B cell (primary cell): ENCODE results near the gene LTBP2. TPM values are rescaled to one million over a fixed set of nuclear protein-coding genes. Genes with fewer than 3 reads are reported as not detected.

Experiments used
- ATAC-seq: fragments of 200-7000 bp; cut with Tn5 transposase; one replicate; pipeline ENCODE4 v1.10.0; 2021; ENCODE audit warnings: low read depth, mild to moderate bottlenecking, moderate number of reproducible peaks, moderate library complexity
- CTCF ChIA-PET: fragments of 350-600 bp; sonication (Branson Sonifier 250); formaldehyde crosslinking; loops from one replicate; lab custom pipeline; 2021; ENCODE audit warnings: antibody characterized with exemption, inconsistent platforms; lab: Charles Lee
- POLR2A ChIA-PET: fragments of 350-600 bp; sonication (Branson Sonifier 250); formaldehyde crosslinking; loops from one replicate; lab custom pipeline; 2021; ENCODE audit warnings: antibody characterized with exemption; lab: Charles Lee
- DNase-seq: peaks from one replicate; pipeline ENCODE4 v3.0.0; 2013
- H2AFZ ChIP-seq: 2 replicates; pipeline ENCODE4 v1.6.1; 2012; ENCODE audit warnings: mild to moderate bottlenecking, low read depth, low read length; ENCODE audit not compliant: insufficient read depth, poor library complexity, severe bottlenecking
- H3K27ac ChIP-seq, 2 donors: 1 replicate in 1 of 2; 2 replicates in 1 of 2; pipeline ENCODE4 v1.5.1; 2012 to 2013; ENCODE audit warnings: low read length in 2 of 2, mild to moderate bottlenecking in 2 of 2, moderate library complexity in 1 of 2
- H3K27me3 ChIP-seq, 4 experiments: fragments of 200-600 bp in 1 of 4; sonication (generic) in 1 of 4; replicated peaks in 1 of 4; 1 replicate in 2 of 4; 2 replicates in 2 of 4; pipeline versions ENCODE4 v1.6.1 to v1.7.0; 2013 to 2016; ENCODE audit warnings: low read length in 3 of 4, mild to moderate bottlenecking in 2 of 4, mixed read lengths in 1 of 4, moderate library complexity in 1 of 4; ENCODE audit not compliant: insufficient read depth in 4 of 4, control insufficient read depth in 3 of 4; ENCODE audit errors: control extremely low read depth in 1 of 4
- H3K36me3 ChIP-seq, 2 experiments: replicated peaks in 1 of 2; 1 replicate in 1 of 2; 2 replicates in 1 of 2; pipeline versions ENCODE4 v1.6.1 to v1.7.1; 2013; ENCODE audit warnings: low read length in 1 of 2; ENCODE audit not compliant: insufficient read depth in 2 of 2, control insufficient read depth in 1 of 2; ENCODE audit errors: control extremely low read depth in 1 of 2, extremely low read depth in 1 of 2
- H3K4me1 ChIP-seq, 2 donors: fragments of 200-600 bp in 1 of 2; sonication (generic) in 1 of 2; 1 replicate in 1 of 2; 2 replicates in 1 of 2; pipeline versions ENCODE4 v1.5.1 to v1.6.1; 2013 to 2017; ENCODE audit warnings: low read length in 2 of 2; ENCODE audit not compliant: control insufficient read depth in 2 of 2, insufficient read depth in 2 of 2
- H3K4me2 ChIP-seq: replicated peaks from 2 replicates; pipeline ENCODE3; 2012; ENCODE audit warnings: mild to moderate bottlenecking, low read depth, low read length; ENCODE audit not compliant: poor library complexity, severe bottlenecking
- H3K4me3 ChIP-seq, 5 experiments: fragments of 200-600 bp in 1 of 5; sonication (generic) in 1 of 5; 1 replicate in 3 of 5; 2 replicates in 2 of 5; pipeline versions ENCODE4 v1.5.1 to v1.7.0; 2011 to 2016; ENCODE audit warnings: low read length in 4 of 5, mild to moderate bottlenecking in 4 of 5, low read depth in 2 of 5, control low read depth in 1 of 5, moderate library complexity in 1 of 5; ENCODE audit not compliant: insufficient read depth in 1 of 5; ENCODE audit errors: control extremely low read depth in 1 of 5, extremely low read depth in 1 of 5
- H3K79me2 ChIP-seq: fragments of 200-600 bp; sonication (generic); one replicate; pipeline ENCODE4 v1.6.0; 2016; ENCODE audit warnings: low read length; ENCODE audit not compliant: control insufficient read depth, insufficient read depth
- H3K9ac ChIP-seq: fragments of 200-600 bp; sonication (generic); 2 replicates; pipeline ENCODE4 v1.6.1; 2017; ENCODE audit warnings: mild to moderate bottlenecking, low read length, moderate library complexity
- H3K9me3 ChIP-seq, 3 donors: one replicate each; pipeline versions ENCODE4 v1.6.1 to v1.7.1; 2013; ENCODE audit warnings: low read length in 2 of 3; ENCODE audit not compliant: control insufficient read depth in 2 of 3, insufficient read depth in 1 of 3; ENCODE audit errors: control extremely low read depth in 1 of 3
- H4K20me1 ChIP-seq: 2 replicates; pipeline ENCODE4 v1.6.0; 2012; ENCODE audit warnings: mild to moderate bottlenecking, low read length; ENCODE audit not compliant: insufficient read depth, control insufficient read depth, poor library complexity, severe bottlenecking
- H3K27ac Mint-ChIP-seq: one replicate; pipeline ENCODE4 v1.8.0; 2021; ENCODE audit warnings: mixed read lengths
- H3K27me3 Mint-ChIP-seq: one replicate; pipeline ENCODE4 v1.8.0; 2021; ENCODE audit warnings: mixed read lengths
- H3K4me1 Mint-ChIP-seq: one replicate; pipeline ENCODE4 v1.8.0; 2021; ENCODE audit warnings: mixed read lengths
- H3K4me3 Mint-ChIP-seq: one replicate; pipeline ENCODE4 v1.8.0; 2021; ENCODE audit warnings: mixed read lengths
- H3K9me3 Mint-ChIP-seq: one replicate; pipeline ENCODE4 v1.8.0; 2022; ENCODE audit warnings: mixed read lengths; ENCODE audit not compliant: insufficient read depth
- CTCF ChIP-seq: fragments of 200-600 bp; IDR thresholded peaks from one replicate; pipeline ENCODE4 v1.8.0; 2022; ENCODE audit warnings: antibody characterized with exemption, mild to moderate bottlenecking
- EZH2 ChIP-seq: IDR thresholded peaks from 2 replicates; pipeline ENCODE4 v1.6.1; 2012; ENCODE audit warnings: borderline replicate concordance, low read depth, mild to moderate bottlenecking, moderate library complexity, low read length; ENCODE audit not compliant: insufficient read depth, poor library complexity, severe bottlenecking
- WGBS: methylation state at CpG from one replicate; pipeline ENCODE4 v1.1.5; 2013; ENCODE audit warnings: missing lambda C conversion rate; ENCODE audit not compliant: insufficient coverage; 5-methylcytosine and 5-hydroxymethylcytosine counted together
- intact Hi-C: fragments of 100-400 bp; cut with micrococcal nuclease; formaldehyde crosslinking; loops from one replicate; pipeline ENCODE4 v1.10.0; 2022
- polyA plus RNA-seq: library from polyadenylated mRNA; depleted of rRNA; stranded (reverse); fragments of >200 nt; gene quantifications from 2 replicates; pipeline ENCODE4 v1.2.3, GENCODE V29; 2012
- total RNA-seq, 2 donors: library from RNA; stranded (reverse); fragments of 120-200 nt in 1 of 2; gene quantifications; 1 replicate in 1 of 2; 2 replicates in 1 of 2; pipeline versions ENCODE4 v1.2.3 to v1.2.4, GENCODE V29; 2013 to 2022

Gene LTBP2
- total and polyA plus RNA-seq, 2 donors (not counting 1 experiment from before 2014, with no cell fraction given), result 0.12 to 0.22 TPM

GRCh38 chr14:74575507-74575906 lies 36.5 kb downstream of the LTBP2 start:
- H3K4me1 ChIP-seq, result peaks cover 4 to 5% of the 10 kb centered on the region in 2 donors
- ChIA-PET CTCF (interaction anchor here (1.0 to 1.4 kb wide), 3 partner anchors 27 to 33 kb away, joined by 3 to 4 read pairs (median 4); no protein-coding TSS in a partner anchor), POLR2A (no interaction called here)
- no peaks in the 10 kb centered on the region for H4K20me1 ChIP-seq
- H3K4me3 Mint-ChIP-seq, result no peak overlapping the region
- ATAC-seq (no peak), DNase-seq (no peak)
- peaks cover 25% of the 10 kb centered on the region for H3K27me3 Mint-ChIP-seq
- TF ChIP-seq EZH2 (no peak), CTCF (no peak)
- intact Hi-C loops, result no loop called here
- 100% methylated on average over 1 of the region's 2 CpGs for WGBS
- no peaks in the 10 kb centered on the region for H3K36me3 ChIP-seq
- H3K79me2 ChIP-seq, result no peaks in the 10 kb centered on the region
- H3K4me1 Mint-ChIP-seq, result peaks cover 4% of the 10 kb centered on the region
- H2AFZ ChIP-seq, result no peak overlapping the region
- peaks cover 0 to 7% (median 0%) of the 10 kb centered on the region in 4 experiments for H3K27me3 ChIP-seq
- no peaks in the 10 kb centered on the region for H3K9me3 Mint-ChIP-seq
- no peak overlapping the region for H3K9ac ChIP-seq
- no peak overlapping the region for H3K27ac Mint-ChIP-seq
- no peak overlapping the region for H3K27ac ChIP-seq
- no peak overlapping the region for H3K4me2 ChIP-seq
- H3K9me3 ChIP-seq, result no peaks in the 10 kb centered on the region
- H3K4me3 ChIP-seq, result no peak overlapping the region

- peaks cover 0 to 7% (median under 1%) of the 10 kb centered on the region in 4 experiments for H3K27me3 ChIP-seq
- no peak overlapping the region for H3K4me2 ChIP-seq
- Mint-ChIP-seq H3K9me3 (no peaks in the 10 kb centered on the region), H3K4me3 (no peak overlapping the region), H3K4me1 (peaks cover 4% of the 10 kb centered on the region), H3K27me3 (peaks cover 20% of the 10 kb centered on the region), H3K27ac (no peak overlapping the region)
- H2AFZ ChIP-seq, result no peak overlapping the region
- H3K36me3 ChIP-seq, result no peaks in the 10 kb centered on the region
- 66% methylated on average over 3 of the region's 6 CpGs for WGBS
- no peaks in the 10 kb centered on the region for H4K20me1 ChIP-seq
- ATAC-seq (no peak), DNase-seq (no peak)
- no peak overlapping the region for H3K4me3 ChIP-seq
- CTCF ChIA-PET, result interaction anchor here (1.4 kb wide), 1 partner anchor 34 kb away, joined by 4 read pairs; no protein-coding TSS in a partner anchor
- H3K9ac ChIP-seq, result no peak overlapping the region
- TF ChIP-seq EZH2, result no peak
- no peak for TF ChIP-seq CTCF
- H3K27ac ChIP-seq, result no peak overlapping the region
- peaks cover 4 to 5% of the 10 kb centered on the region in 2 donors for H3K4me1 ChIP-seq
- intact Hi-C loops, result no loop called here
- POLR2A ChIA-PET, result no interaction called here
- H3K9me3 ChIP-seq, result no peaks in the 10 kb centered on the region
- no peaks in the 10 kb centered on the region for H3K79me2 ChIP-seq
Observed at GRCh38 chr14:74574706-74575105, 37.3 kb downstream of the LTBP2 start.
